ENCODE measurements around the gene SUSD6. TPM values are rescaled to one million over a fixed set of nuclear protein-coding genes. Genes with fewer than 3 reads are reported as not detected.
"Not testable (repeated sequence)": the region's sequence is repeated elsewhere in the genome, so short reads cannot be mapped to it uniquely, and the experiment has no call there.

Gene SUSD6
- polyA plus RNA-seq, 1 donor: 22.8 TPM

- DNase-seq: no peak
Measured at GRCh38 chr14:69695322-69696203, 84.2 kb downstream of the SUSD6 start.

DNA sequence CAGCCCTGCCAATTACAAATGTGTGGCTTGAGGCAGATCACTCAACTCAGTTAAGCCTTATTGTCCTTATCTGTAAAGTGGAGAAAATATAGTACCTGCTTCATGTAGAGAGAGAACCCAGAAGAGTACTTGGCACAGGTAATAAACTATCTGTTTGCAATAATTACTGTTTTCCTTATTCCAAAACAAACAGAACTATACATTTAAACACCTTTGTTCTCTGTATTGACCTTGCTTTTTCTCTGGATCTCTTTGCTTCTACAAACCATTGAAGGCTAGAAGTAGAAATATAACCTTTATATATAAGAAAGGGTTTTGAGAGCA is 84.8 kb downstream of the SUSD6 start:
- no peak for DNase-seq

- no peak for DNase-seq
Measured at GRCh38 chr14:69696633-69697557, 85.5 kb downstream of the SUSD6 start.

- no peak for DNase-seq
Measured at GRCh38 chr14:69698572-69698971, 87.2 kb downstream of the SUSD6 start.

DNA sequence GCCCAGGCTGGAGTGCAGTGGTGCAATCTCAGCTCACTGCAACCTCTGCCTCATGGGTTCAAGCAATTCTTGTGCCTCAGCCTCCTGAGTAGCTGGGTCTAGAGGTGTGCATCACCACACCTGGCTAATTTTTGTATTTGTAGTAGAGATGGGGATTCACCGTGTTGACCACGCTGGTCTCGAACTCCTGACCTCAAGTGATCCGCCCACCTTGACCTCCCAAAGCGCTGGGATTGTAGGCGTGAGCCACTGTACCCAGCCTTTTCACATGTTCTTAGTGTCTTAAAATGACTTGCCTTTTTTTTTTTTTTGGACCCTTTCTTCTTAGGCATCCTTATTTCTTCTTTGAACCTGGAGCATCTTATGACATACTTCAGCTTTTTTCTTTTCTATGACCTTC is 87.8 kb downstream of the SUSD6 start:
- not testable (repeated sequence) for DNase-seq

- no peak for DNase-seq
Measured at GRCh38 chr14:69699748-69700303, 88.4 kb downstream of the SUSD6 start.

- no peak for DNase-seq
Measured at GRCh38 chr14:69700575-69700974, 89.2 kb downstream of the SUSD6 start.

DNA sequence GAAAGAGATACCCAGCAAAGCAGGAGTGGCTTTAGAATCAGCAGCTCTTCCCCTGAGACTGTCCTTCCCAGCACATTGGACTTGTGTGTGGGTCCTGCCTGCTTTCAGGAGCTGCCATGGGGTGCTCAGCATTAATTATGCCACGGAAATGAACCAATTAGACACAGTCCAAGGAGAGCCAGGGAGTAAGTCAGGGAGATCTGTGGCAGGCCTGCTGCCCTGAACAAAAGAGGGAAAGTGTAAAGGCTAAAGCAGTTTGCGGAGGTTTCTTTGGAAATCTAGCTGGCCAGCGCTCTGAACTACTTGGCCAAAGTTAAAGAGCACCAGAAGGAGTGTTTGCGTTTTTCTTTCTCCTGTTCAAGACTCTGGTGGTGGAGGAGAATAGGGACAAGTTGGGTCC is 89.9 kb downstream of the SUSD6 start:
- no peak for DNase-seq

GRCh38 chr14:69701857-69702256 is 90.5 kb downstream of the SUSD6 start:
- no peak for DNase-seq

GRCh38 chr14:69703047-69704039 is 91.9 kb downstream of the SUSD6 start:
- DNase-seq: no peak

DNA sequence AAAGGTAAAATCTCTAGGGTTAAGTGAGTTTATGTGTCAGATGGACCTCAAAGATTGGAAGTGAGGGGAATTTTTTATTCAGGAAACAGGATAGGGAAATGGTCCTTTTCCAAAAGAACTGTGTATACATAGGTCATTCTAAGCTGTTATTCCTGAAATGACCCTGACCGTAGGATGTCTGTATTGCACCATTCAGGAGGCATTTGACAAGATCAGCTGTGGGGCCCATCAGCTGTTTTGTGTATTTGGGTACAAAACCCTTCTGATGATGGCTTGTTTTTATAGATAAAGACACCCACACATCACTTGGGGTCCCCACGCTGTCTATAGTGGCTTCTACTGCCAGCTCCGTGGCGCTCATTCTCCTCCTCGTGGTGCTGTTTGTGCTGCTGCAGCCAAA is 92.9 kb downstream of the SUSD6 start:
- DNase-seq: no peak

GRCh38 chr14:69705706-69706105 is 94.3 kb downstream of the SUSD6 start:
- no peak for DNase-seq

GRCh38 chr14:69708049-69708448 is 96.7 kb downstream of the SUSD6 start:
- no peak for DNase-seq

- no peak for DNase-seq
Measured at GRCh38 chr14:69708586-69709560, 97.5 kb downstream of the SUSD6 start.

- DNase-seq: no peak
Measured at GRCh38 chr14:69710378-69710777, 99.0 kb downstream of the SUSD6 start.

DNA sequence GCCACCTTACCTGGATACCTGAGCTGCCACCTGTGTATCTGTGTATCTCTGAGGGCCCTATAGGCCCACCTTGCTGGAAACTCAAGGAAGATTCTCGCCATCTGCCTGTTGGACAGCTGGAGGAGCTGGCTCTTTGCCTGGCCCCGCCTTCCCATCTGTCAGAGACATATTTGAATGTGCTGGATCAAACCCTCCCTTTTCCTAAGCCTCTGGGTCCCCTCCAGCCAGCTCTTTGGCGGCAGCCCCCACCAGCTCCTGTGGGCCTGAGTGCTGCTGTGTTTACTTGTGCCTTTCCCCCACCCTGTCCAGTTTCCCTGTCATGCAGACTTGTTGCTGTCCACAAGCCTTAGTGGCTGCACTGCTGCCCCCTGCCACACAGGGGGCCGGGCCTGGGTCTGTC is 99.7 kb downstream of the SUSD6 start:
- no peak for DNase-seq

DNA sequence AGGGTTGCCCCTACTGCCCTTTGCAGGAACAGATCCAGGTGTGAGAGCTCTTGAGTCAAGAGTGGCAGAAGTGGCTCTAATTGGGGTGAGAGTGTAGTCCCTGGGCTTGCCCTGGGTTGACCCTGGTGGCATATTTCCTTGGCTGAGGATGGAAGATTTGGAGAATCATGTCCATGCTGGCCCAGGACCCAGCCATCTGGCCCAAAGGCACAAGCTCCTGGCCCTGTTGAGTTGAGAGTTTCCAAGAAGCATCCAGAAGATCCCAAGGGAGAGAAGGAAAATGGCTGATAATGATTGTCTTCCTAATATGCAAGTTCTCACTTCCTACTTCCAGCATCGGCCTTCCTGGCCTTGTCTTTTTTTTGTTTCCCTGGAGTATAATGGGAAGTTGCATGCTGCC is 100.1 kb downstream of the SUSD6 start:
- DNase-seq: no peak

- no peak for DNase-seq
Measured at GRCh38 chr14:69711881-69712560, 100.6 kb downstream of the SUSD6 start.

GRCh38 chr14:69712599-69713088 is 101.2 kb downstream of the SUSD6 start:
- DNase-seq: no peak
